HG02678 (cell line): Measurements from ENCODE around the gene KCNQ1OT1.

ENCODE experiments used
- ATAC-seq: cut with Tn5 transposase; IDR thresholded peaks from one replicate; pipeline ENCODE4 v1.9.1; 2021; ENCODE audit warnings: mild to moderate bottlenecking, moderate library complexity; ENCODE audit not compliant: unreplicated experiment

The KCNQ1OT1 gene

GRCh38 chr11:2669634-2670469, 29.9 kb downstream of the KCNQ1OT1 start:
- ATAC-seq: no peak

- no peak for ATAC-seq
Observed at GRCh38 chr11:2668876-2669275, 30.9 kb downstream of the KCNQ1OT1 start.

GRCh38 chr11:2667940-2668339, 31.9 kb downstream of the KCNQ1OT1 start:
- no peak for ATAC-seq

- no peak for ATAC-seq
Observed at GRCh38 chr11:2666828-2667570, 32.8 kb downstream of the KCNQ1OT1 start.

GRCh38 chr11:2666401-2666741, 33.4 kb downstream of the KCNQ1OT1 start:
- ATAC-seq: no peak

- no peak for ATAC-seq
Observed at GRCh38 chr11:2665526-2666400, 34.0 kb downstream of the KCNQ1OT1 start.

GRCh38 chr11:2664791-2665525, 34.8 kb downstream of the KCNQ1OT1 start:
- ATAC-seq: no peak

GRCh38 chr11:2664376-2664775, 35.4 kb downstream of the KCNQ1OT1 start:
- no peak for ATAC-seq

GRCh38 chr11:2663915-2664314, 35.9 kb downstream of the KCNQ1OT1 start:
- no peak for ATAC-seq

GRCh38 chr11:2663506-2663905, 36.3 kb downstream of the KCNQ1OT1 start:
- no peak for ATAC-seq

- ATAC-seq: no peak
Observed at GRCh38 chr11:2662430-2663299, 37.1 kb downstream of the KCNQ1OT1 start.

GRCh38 chr11:2662024-2662312, 37.8 kb downstream of the KCNQ1OT1 start:
- ATAC-seq: no peak

GRCh38 chr11:2661173-2662023, 38.4 kb downstream of the KCNQ1OT1 start:
- ATAC-seq: no peak

- ATAC-seq: no peak
Observed at GRCh38 chr11:2660357-2660939, 39.3 kb downstream of the KCNQ1OT1 start.

GRCh38 chr11:2657697-2658284, 42.0 kb downstream of the KCNQ1OT1 start:
- ATAC-seq: no peak

- ATAC-seq: no peak
Observed at GRCh38 chr11:2656859-2657258, 42.9 kb downstream of the KCNQ1OT1 start.

- ATAC-seq: no peak
Observed at GRCh38 chr11:2655834-2656622, 43.8 kb downstream of the KCNQ1OT1 start.
